ENCODE data around the gene C1QA.

DNA sequence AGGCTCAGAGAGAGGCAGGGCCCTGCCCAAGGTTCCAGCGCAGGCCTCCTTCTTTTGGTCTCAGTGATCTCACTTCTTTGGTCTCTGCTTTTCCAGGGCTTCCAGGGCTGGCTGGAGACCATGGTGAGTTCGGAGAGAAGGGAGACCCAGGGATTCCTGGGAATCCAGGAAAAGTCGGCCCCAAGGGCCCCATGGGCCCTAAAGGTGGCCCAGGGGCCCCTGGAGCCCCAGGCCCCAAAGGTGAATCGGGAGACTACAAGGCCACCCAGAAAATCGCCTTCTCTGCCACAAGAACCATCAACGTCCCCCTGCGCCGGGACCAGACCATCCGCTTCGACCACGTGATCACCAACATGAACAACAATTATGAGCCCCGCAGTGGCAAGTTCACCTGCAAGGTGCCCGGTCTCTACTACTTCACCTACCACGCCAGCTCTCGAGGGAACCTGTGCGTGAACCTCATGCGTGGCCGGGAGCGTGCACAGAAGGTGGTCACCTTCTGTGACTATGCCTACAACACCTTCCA, 24.4 kb downstream of the C1QA start:
- TF ChIP-seq, protein P1, sequence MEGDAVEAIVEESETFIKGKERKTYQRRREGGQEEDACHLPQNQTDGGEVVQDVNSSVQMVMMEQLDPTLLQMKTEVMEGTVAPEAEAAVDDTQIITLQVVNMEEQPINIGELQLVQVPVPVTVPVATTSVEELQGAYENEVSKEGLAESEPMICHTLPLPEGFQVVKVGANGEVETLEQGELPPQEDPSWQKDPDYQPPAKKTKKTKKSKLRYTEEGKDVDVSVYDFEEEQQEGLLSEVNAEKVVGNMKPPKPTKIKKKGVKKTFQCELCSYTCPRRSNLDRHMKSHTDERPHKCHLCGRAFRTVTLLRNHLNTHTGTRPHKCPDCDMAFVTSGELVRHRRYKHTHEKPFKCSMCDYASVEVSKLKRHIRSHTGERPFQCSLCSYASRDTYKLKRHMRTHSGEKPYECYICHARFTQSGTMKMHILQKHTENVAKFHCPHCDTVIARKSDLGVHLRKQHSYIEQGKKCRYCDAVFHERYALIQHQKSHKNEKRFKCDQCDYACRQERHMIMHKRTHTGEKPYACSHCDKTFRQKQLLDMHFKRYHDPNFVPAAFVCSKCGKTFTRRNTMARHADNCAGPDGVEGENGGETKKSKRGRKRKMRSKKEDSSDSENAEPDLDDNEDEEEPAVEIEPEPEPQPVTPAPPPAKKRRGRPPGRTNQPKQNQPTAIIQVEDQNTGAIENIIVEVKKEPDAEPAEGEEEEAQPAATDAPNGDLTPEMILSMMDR (IDR thresholded peaks at IDR 0.05): no peak
- no peak for TF ChIP-seq POLR2A (IDR thresholded peaks at IDR 0.05)
